NCI-H2171 treated with DMSO at 0.1 percent for 48 hours (cell line): ENCODE measurements around the gene DHRSX.
"Not testable (repeated sequence)": the region's sequence is repeated elsewhere in the genome, so short reads cannot be mapped to it uniquely, and the experiment has no call there.

Source experiments
- DNase-seq: peaks from one replicate; lab custom pipeline; 2025; lab: John Stamatoyannopoulos, UW

DHRSX gene

DNA sequence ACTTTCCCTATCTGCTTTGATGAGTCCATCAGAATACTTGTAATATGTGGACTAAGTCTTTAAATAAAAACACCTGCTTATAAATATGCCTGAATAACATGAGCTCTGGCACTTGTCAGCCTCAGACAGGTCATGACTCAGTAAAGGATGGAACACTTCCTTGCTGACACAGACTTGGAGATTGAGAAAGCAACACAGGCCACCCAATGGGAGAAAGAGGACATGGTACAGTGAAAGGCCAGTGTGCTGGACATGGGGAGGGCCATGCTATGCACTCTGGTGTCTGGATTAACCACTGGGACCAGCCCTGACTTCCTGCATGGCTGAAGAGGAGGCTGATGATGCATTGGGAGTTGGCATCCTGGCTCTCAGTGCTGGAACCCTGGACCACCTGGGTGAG is 149.5 kb downstream of the DHRSX start:
- DNase-seq, result no peak

DNA sequence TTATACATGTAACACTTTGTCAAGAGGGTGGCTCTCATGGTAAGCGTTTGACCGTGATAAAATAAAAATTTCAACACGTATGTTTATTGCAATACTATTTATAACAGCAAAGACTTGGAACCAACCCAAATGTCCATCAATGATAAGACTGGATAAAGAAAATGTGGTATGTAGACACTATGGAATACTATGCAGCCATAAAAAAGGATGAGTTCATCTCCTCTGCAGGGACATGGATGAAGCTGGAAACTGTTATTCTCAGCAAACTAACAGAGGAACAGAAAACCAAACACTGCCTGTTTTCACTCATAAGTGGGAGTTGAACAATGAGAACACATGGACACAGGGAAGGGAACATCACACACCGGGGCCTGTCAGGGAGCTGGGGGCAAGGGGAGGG is 150.1 kb downstream of the DHRSX start:
- DNase-seq, result not testable (repeated sequence)

GRCh38 chrX:2350036-2350435 is 150.7 kb downstream of the DHRSX start:
- DNase-seq, result not testable (repeated sequence)

DNA sequence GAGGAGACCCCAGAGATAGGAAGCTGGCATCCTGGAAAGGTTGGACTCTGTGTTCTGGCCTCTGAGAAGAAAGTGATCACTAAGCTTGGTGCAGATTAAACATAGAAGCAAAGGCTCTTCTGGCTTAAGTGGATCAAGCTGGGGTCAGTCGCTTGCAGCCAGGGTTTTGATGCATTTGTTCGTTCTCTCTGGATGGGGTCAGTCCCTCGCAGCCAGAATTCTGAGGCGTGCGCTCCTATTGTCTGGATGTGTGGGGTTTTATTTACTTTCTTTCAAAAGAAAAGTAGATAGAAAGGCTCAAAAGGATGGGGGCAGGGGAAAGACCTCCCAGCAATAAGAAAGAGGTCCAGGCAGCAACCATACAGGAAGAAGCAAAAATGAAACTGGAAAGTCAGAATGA is 152.6 kb downstream of the DHRSX start:
- DNase-seq, result no peak

DNA sequence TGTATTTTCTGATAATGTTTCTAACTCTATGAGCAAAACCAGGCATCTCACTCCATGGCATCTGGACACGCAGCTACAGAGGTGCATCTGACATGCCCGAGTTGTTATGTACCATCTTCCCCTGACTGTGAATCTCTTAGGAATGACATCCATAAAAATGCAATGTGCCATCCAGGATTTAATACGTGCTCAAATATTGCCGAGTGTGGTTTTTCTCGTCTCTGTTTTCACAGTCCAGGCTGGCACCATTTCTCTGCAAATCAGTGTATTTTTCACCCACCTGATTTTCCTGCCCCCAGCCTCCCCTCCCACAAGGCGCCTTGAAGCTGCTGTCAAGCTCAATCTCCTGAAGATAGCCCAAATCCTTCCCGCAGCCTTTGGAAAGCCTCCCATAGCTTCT is 154.6 kb downstream of the DHRSX start:
- no peak for DNase-seq

GRCh38 chrX:2345562-2345961 is 155.2 kb downstream of the DHRSX start:
- DNase-seq, result no peak

GRCh38 chrX:2343413-2343812 is 157.4 kb downstream of the DHRSX start:
- no peak for DNase-seq

- DNase-seq, result no peak
Observed at GRCh38 chrX:2342874-2343273, 157.9 kb downstream of the DHRSX start.

DNA sequence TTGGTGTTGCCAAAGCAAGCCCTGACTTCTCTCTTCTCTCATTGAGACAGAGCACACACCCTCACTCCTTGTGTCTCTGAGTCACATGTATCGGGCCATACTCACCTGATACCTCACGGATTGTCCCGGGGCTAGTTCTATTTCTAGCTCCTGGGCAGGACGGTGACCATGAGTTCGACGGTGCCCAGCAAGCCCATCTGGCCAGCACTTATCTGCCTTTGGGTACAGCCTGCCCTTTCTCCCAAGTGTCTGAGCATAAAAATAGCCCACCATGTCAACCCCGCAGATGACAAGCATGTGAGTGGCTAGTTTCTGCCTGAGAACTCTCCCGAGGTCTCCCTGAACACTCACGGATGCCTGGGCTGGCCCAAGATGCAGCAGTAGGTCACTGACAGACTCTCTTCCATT is 158.5 kb downstream of the DHRSX start:
- no peak for DNase-seq

- no peak for DNase-seq
Observed at GRCh38 chrX:2340991-2341390, 159.8 kb downstream of the DHRSX start.

DNA sequence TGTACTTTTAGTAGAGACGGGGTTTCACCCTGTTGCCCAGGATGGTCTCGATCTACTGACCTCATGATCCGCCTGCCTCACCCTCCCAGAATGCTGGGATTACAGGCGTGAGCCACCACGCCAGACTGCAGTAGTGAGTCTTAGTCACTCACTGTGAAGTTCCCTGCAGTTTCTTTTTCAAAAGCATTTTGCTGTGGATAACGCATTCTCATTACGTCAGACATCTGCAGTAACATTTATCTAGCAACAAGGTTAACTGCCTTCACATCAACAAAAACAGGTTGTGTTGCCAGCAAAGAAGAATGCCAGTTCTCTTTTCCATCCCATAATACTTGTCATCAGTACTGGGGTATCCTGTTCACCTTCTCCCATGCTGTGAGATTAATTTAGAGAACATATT is 164.6 kb downstream of the DHRSX start:
- no peak for DNase-seq

- DNase-seq, result no peak
Observed at GRCh38 chrX:2334237-2334636, 166.5 kb downstream of the DHRSX start.

GRCh38 chrX:2332252-2332651 is 168.5 kb downstream of the DHRSX start:
- DNase-seq, result no peak

DNA sequence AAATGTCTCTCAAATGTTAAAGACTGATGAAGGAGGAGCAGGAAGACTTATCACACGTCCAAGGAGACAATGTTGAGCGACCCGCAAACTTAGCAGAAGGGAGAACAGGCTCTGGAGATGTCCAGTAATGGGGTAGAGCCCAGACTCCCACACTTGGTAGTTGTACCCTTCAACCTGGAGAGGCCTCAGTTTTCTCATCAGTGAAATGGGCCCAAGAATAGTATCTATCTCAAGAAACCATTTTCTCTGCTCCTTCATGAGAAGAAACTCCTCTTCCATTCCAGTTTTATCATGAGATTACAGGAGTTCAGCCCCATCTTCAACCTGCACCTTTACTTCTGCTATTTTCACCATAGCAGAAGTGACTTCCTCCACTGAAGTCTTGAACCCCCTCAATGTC is 169.9 kb downstream of the DHRSX start:
- DNase-seq, result no peak

- no peak for DNase-seq
Observed at GRCh38 chrX:2330487-2330886, 170.3 kb downstream of the DHRSX start.

GRCh38 chrX:2327423-2327822 is 173.4 kb downstream of the DHRSX start:
- no peak for DNase-seq

DNA sequence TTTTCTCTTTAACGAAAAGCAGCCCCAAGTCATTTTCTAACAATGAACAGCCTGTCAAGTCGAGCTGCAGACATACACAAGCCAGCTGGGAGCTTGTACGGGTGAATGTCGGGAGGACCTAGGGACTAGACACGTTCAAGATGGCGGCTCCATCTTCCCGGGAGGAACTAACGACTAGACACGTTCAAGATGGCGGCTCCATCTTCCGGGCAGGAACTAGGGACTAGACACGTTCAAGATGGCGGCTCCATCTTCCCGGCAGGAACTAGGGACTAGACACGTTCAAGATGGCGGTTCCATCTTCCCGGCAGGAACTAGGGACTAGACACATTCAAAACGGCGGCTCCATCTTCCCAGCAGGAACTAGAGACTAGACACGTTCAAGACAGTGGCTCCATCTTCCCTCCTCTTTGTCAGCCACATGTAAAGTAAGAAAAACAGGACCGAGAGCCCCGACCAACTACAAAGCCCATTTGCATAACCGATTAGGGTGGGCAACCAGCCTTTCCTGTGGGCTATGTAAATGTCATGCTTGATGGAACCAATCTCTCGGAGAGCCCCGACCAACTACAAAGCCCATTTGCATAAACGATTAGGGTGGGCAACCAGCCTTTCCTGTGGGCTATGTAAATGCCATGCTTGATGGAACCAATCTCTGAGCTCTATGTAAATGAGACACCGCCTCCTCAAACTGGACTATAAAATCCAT is 175.5 kb downstream of the DHRSX start:
- DNase-seq, result no peak

DNA sequence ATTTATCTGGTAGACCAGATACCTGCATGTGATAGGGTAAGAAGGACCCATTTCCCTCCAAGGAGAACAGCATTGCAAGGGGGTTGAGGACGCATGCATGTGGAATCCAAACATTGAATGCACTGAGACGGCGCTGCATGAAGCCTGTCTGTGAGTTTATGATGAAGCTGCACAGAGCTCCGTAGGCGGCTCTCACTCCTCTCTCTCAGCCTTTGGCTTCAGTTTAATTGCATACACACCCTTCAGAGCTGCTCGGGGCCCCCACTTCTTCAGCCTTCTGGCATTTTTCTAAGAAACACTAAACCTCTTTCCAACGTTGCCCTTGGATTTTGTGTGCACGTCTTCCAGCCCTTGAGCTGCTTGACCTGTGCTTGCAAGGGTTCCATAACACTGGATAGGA is 176.6 kb downstream of the DHRSX start:
- DNase-seq, result no peak

- no peak for DNase-seq
Observed at GRCh38 chrX:2321411-2321810, 179.4 kb downstream of the DHRSX start.

DNA sequence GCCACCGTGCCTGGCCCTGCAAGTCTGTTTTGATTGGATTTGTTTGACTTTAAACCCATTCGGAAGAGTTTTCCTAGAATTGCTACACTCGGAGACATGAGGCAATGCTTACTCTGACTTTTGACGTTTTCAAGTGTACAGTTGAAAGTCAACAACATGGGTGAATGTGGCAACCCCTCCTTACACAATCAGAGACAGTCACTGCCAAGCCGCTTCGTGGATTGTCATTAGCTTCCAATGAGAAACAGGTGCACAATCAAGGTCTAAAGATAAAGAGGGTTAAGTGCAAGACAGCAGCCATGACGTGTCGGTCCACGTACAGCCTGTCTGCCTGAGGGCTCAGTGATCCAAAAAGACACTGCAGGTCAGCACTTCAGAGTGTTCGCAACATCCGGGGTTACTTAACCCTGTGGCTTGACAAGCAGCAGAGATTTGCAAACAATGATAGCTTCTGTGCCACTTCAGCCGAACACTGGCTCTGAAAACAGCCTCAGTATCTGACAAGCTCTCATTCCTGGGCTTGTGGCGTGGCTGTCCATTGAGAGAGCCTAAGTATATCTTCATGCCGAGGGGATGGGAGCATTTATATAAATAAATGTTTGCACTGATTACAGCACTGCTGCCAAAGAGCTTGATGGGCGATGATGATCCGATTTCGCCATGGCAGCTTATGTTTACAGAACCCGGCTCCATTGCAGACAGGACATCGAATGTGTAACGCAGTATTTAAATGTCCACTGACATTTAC is 180.0 kb downstream of the DHRSX start:
- DNase-seq, result no peak

DNA sequence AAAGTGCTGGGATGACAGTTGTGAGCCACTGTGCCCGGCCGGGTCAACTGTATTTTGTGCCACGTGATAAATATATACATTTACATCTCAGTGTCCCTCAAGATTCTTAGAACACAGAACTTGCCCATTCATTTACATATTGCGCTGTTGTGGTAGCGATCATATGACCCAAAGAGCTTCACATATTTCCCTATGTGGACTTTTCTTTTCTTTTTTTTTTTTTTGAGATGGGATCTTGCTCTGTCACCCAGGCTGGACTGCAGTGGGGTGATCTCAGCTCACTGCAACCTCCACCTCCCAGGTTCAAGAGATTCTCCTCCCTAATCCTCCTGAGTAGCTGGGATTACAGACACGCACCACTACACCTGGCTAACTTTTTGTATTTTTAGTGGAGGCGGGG is 180.7 kb downstream of the DHRSX start:
- DNase-seq, result no peak

DNA sequence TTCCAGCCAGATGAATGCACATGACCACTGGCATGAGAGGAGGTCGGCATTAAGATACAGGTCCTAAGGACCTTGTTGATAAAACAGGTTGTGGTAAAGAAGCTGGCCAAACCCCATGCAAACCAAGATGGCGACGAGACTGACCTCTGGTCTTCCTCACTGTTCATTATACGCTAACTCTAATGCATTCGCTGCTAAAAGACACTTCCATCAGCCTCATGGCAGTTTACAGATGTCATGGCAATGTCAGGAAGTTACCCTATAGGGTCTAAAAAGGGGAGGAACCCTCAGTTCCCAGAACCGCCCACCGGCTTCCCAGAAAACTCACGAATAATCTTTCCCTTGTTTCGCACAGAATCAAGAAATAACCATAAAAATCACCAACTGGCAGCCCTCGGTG is 182.4 kb downstream of the DHRSX start:
- DNase-seq, result no peak

DNA sequence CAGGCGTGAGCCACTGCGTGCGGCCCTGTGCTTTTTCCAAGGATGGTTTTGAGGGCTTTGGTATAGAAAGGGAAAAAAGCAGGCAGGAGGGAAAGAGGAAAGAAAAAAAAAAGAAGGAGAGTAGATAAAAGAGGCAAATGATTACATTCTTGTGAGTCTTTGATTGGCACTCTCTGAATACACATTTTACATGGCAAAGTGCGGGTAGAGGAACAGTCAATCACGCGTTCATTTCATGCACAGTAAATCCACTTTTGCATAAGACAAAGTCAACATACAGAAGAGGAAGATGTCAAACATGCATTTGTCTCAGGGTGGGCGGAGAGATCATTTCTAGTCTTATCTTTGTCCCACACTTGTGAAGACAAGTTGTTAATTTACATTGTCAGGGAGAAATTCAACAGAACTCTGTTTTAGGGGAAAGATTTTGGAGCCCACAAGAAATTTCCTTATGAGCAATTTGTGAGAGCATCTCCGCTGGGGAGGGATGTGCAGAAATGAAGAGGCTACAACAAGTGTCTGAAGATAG is 183.2 kb downstream of the DHRSX start:
- DNase-seq, result no peak

DNA sequence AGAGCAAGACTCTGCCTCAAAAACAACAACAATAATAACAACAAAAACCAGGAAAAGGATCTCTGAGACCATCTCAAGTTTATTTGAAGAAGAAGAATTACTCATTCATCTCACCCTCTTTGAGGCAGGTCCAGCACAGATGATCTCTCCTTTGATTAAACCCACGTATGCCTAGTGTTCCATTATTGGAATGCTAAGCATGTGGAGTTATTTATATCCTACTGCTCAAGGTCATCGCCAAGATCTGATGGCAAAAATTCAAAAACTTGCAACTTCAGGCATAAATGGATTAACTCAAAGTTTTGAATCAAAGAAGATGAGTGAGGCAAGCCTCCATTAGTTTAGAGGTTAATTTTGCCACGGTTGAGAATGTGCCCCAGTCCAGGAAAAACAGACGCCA is 184.2 kb downstream of the DHRSX start:
- no peak for DNase-seq
